HAP-1 (cell line): ENCODE measurements around the gene ACP1.
A peak's percentile ranks its signal among the peaks of the same experiment; 100 is the strongest.

Experiments used
- DNase-seq, 2 experiments: peaks; one replicate each; pipeline ENCODE4 v3.0.0-alpha.2; 2016 to 2020; ENCODE audit warnings: low spot score in 2 of 2
- H3K27me3 ChIP-seq: fragments of 250-450 bp; sonication (Bioruptor Pico); 2 replicates; pipeline ENCODE4 v1.5.1; 2020; ENCODE audit warnings: low read depth, mild to moderate bottlenecking, moderate library complexity
- H3K36me3 ChIP-seq: fragments of 250-450 bp; sonication (Bioruptor Pico); replicated peaks from 2 replicates; pipeline ENCODE4 v1.5.1; 2020; ENCODE audit warnings: mild to moderate bottlenecking
- H3K4me1 ChIP-seq: fragments of 250-450 bp; sonication (Bioruptor Pico); 2 replicates; pipeline ENCODE4 v1.5.1; 2020; ENCODE audit warnings: mild to moderate bottlenecking
- H3K4me3 ChIP-seq: fragments of 250-450 bp; sonication (Bioruptor Pico); 2 replicates; pipeline ENCODE4 v1.5.1; 2020; ENCODE audit warnings: mild to moderate bottlenecking, moderate library complexity
- H3K9me3 ChIP-seq: fragments of 250-450 bp; sonication (Bioruptor Pico); 2 replicates; pipeline ENCODE4 v1.5.1; 2020; ENCODE audit warnings: mild to moderate bottlenecking, moderate library complexity
- in situ Hi-C: fragments of 300-500 bp; cut with MboI; formaldehyde crosslinking; loops from 3 replicates; pipeline ENCODE4 v1.14.3; 2020; ENCODE audit warnings: low sequenced_read_pairs, inconsistent platforms, mixed read lengths

ACP1 gene

GRCh38 chr2:264493-265468 lies at the start of gene ACP1:
ACP1 (plus strand) TSS chr2:264947; CDS start chr2:264965, 18 bp downstream.
- Histone ChIP-seq H3K4me3 (peak within 1 kb of the TSS; percentile 85), H3K36me3 (no peaks in the 10 kb centered on the region), H3K9me3 (no peaks in the 10 kb centered on the region), H3K4me1 (peaks cover 26% of the 10 kb centered on the region), H3K27me3 (no peaks in the 10 kb centered on the region)
- in situ Hi-C loops: no loop called here
- DNase-seq: peak; percentile 90 to 93

DNA sequence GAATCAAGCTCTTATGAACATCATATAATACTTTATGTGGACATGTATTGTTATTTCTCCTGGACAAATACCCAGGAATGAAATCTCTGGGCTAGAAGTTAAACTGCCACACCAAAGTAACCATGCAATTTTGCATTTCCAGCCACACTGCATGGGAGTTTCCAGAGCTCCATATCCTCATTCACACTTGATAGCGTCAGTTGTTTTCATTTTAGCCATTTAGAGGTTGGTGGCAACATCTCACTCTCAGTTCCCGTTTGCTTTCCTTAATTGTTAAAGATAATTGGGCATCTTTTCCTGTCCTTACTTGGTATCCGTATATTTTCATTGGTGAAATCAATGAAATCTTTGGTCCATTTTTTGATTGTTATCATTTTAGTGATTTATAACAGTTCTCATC lies 48.7 kb upstream of the ACP1 start:
- Histone ChIP-seq H3K27me3 (no peaks in the 10 kb centered on the region), H3K4me1 (no peaks in the 10 kb centered on the region), H3K4me3 (no peak overlapping the region), H3K36me3 (no peaks in the 10 kb centered on the region), H3K9me3 (no peaks in the 10 kb centered on the region)
- in situ Hi-C loops: no loop called here
- no peak for DNase-seq

- H3K9me3 ChIP-seq: no peaks in the 10 kb centered on the region
- in situ Hi-C loops: no loop called here
- no peak overlapping the region for H3K4me3 ChIP-seq
- H3K36me3 ChIP-seq: no peaks in the 10 kb centered on the region
- no peaks in the 10 kb centered on the region for H3K4me1 ChIP-seq
- H3K27me3 ChIP-seq: no peaks in the 10 kb centered on the region
- no peak for DNase-seq
Measured at GRCh38 chr2:223451-223850, 41.3 kb upstream of the ACP1 start.

DNA sequence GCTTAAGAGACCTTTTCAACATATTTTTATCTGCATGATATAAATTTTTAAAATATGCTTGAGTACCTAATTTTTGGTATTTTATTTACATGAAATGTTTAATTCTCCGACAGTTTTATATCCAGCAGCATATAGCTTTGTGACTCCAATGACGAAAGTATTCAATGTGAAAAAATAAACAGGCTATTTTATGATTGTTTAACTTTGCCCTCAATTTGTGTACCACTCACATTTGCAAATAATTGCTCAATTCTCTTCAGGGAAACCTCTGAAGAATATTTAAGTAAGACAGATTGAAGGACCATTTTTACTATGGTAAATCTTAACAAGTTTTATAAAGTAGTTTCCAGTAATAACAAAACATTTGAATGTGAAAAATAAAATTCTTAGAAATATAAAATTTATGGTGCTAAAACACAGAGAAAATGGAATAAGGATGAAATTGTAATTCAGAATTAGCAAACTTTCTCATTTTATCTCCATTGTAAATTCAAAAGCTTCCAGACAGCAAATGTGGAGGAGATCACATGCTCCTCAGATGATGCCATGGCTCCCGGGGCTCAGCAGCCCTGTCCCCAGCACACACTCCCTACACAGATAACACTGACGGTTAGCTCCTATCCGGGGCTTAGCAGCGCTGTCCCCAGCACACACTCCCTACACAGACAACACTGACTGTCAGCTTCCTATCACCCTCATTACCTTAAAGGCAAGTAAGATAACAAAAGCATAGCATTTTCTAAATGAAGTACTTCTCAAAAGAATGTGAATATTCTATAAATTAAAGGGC lies 40.6 kb upstream of the ACP1 start:
- no peaks in the 10 kb centered on the region for H3K27me3 ChIP-seq
- no peaks in the 10 kb centered on the region for H3K36me3 ChIP-seq
- H3K9me3 ChIP-seq: no peaks in the 10 kb centered on the region
- no peaks in the 10 kb centered on the region for H3K4me1 ChIP-seq
- DNase-seq: no peak
- H3K4me3 ChIP-seq: no peak overlapping the region
- in situ Hi-C loops: no loop called here

GRCh38 chr2:228115-228514 lies 36.6 kb upstream of the ACP1 start:
- in situ Hi-C loops: no loop called here
- no peak for DNase-seq
- Histone ChIP-seq H3K4me3 (no peak overlapping the region), H3K27me3 (no peaks in the 10 kb centered on the region), H3K36me3 (no peaks in the 10 kb centered on the region), H3K9me3 (no peaks in the 10 kb centered on the region), H3K4me1 (no peaks in the 10 kb centered on the region)

GRCh38 chr2:228518-229278 lies 36.0 kb upstream of the ACP1 start:
- no peaks in the 10 kb centered on the region for H3K9me3 ChIP-seq
- no peak for DNase-seq
- H3K36me3 ChIP-seq: no peaks in the 10 kb centered on the region
- in situ Hi-C loops: no loop called here
- H3K4me3 ChIP-seq: no peak overlapping the region
- no peaks in the 10 kb centered on the region for H3K4me1 ChIP-seq
- H3K27me3 ChIP-seq: no peaks in the 10 kb centered on the region

- Histone ChIP-seq H3K27me3 (no peaks in the 10 kb centered on the region), H3K4me1 (no peaks in the 10 kb centered on the region), H3K4me3 (no peak overlapping the region), H3K36me3 (no peaks in the 10 kb centered on the region), H3K9me3 (no peaks in the 10 kb centered on the region)
- in situ Hi-C loops: no loop called here
- DNase-seq: no peak
Measured at GRCh38 chr2:231521-232185, 33.1 kb upstream of the ACP1 start.

DNA sequence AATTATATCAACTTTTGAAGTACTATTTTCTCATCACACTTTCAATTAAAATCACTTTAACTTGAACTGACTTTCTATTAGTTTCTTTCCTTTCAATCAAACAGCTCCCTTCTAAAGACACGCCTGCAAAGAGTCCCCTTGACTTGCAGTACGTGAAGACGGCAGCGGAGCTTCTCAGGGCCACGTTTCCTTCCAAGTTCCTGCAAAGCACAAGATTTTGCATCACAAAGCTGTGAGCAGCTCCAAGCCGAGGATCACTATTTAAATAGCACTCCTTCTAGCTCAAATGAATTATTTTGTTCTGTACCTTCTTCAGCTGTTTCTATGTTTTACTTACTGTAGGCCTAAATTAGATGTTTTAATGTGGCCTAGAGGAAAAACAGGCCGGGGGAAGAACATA lies 31.7 kb upstream of the ACP1 start:
- Histone ChIP-seq H3K27me3 (no peaks in the 10 kb centered on the region), H3K9me3 (no peaks in the 10 kb centered on the region), H3K4me3 (no peak overlapping the region), H3K4me1 (no peaks in the 10 kb centered on the region), H3K36me3 (no peaks in the 10 kb centered on the region)
- peak; percentile 34 to 42 for DNase-seq
- in situ Hi-C loops: no loop called here

DNA sequence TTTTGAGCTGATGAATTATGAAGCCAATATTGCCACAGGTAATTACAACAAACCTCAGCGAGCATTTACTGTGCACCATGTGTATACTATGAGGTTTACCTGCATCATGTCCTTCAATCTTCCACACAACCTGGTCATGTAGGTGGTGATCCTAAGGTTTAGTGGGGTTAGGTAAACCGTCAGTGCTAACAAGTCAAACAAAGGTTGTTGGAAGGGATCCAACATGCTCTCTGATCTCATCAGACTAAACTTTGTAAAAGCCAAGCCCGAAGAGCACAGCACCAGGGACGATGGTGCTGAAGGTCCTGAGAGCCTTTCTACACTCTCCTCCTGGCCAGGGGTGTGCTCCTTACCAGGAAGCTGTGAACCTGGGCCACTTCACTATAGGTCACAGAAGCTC lies 30.3 kb upstream of the ACP1 start:
- no peaks in the 10 kb centered on the region for H3K36me3 ChIP-seq

GRCh38 chr2:236993-237539 lies 27.7 kb upstream of the ACP1 start:
- in situ Hi-C loops: no loop called here
- Histone ChIP-seq H3K9me3 (no peaks in the 10 kb centered on the region), H3K4me3 (no peak overlapping the region), H3K27me3 (no peaks in the 10 kb centered on the region), H3K4me1 (no peaks in the 10 kb centered on the region), H3K36me3 (no peaks in the 10 kb centered on the region)
- no peak for DNase-seq

More for the DNA sequence above, 30.3 kb upstream of the ACP1 start:
- Histone ChIP-seq H3K4me3 (no peak overlapping the region), H3K4me1 (no peaks in the 10 kb centered on the region), H3K27me3 (no peaks in the 10 kb centered on the region), H3K9me3 (no peaks in the 10 kb centered on the region)
- no peak for DNase-seq
- in situ Hi-C loops: no loop called here

DNA sequence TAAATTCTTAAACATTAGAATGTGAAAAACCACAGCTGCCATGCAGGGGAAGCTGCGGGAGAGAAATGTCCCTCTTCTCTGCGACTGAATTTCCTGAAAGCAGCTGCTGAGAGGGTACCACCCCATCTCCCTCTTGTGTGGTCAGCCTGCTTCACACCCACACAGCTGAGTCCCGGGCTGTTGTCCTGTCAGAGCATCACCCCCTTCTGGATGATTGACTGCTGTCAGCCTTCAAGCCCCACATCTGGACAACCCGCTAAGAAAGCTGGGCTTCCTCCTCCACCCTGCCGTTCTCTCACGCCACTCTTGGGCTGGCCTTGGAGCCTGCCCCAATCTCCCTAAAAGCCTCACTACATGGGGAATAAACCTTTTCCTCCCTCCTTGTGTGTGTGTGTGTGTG lies 26.9 kb upstream of the ACP1 start:
- Histone ChIP-seq H3K4me1 (no peaks in the 10 kb centered on the region), H3K36me3 (no peaks in the 10 kb centered on the region), H3K9me3 (no peaks in the 10 kb centered on the region), H3K27me3 (no peaks in the 10 kb centered on the region), H3K4me3 (no peak overlapping the region)
- no peak for DNase-seq
- in situ Hi-C loops: no loop called here

DNA sequence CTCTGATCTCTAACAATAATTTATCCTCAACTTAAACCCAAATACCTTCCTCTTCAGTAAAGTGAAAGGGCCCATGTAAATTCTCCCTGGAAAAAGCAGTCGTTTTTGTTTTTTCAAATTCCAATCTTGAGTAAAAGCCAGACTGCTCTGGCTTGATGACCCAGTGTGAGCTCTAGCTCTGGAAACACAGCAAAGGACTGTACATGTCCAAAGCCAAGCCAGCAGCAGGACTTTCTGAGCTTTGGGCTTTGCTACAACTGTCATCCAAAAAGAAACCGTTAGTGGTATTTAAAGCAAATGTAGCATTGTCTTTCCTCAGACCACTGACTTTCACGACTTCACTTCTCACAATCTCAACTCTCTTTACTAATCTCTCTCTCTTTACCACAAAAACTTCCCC lies 26.3 kb upstream of the ACP1 start:
- no peak for DNase-seq
- in situ Hi-C loops: no loop called here
- Histone ChIP-seq H3K9me3 (no peaks in the 10 kb centered on the region), H3K4me3 (no peak overlapping the region), H3K4me1 (no peaks in the 10 kb centered on the region), H3K36me3 (no peaks in the 10 kb centered on the region), H3K27me3 (no peaks in the 10 kb centered on the region)

DNA sequence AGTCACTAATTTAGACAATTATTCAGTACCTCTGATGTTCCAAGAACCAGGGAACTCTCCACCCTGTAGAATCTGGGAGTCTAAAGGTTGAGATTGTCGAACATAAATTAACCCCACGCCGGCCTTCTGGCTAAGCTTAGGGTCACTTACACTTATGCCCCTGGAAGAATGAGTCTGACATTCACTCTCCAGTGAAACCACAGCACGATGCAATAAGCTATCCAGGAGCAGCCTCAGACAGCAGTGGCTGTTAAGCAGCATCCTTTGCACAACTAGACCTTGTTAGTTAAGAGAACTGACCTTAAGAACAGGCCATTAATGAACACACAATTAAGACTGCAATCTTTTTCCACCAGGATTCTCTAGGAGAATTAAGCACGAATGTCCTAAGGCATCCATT lies 25.9 kb upstream of the ACP1 start:
- H3K27me3 ChIP-seq: no peaks in the 10 kb centered on the region
- H3K4me3 ChIP-seq: no peak overlapping the region
- no peak for DNase-seq
- in situ Hi-C loops: no loop called here
- H3K36me3 ChIP-seq: no peaks in the 10 kb centered on the region
- no peaks in the 10 kb centered on the region for H3K4me1 ChIP-seq
- no peaks in the 10 kb centered on the region for H3K9me3 ChIP-seq
